Islet of Langerhans (tissue), 1 donor: ENCODE data around the gene ST7L.

Experiments used
- FAIRE-seq: peaks from one replicate; lab custom pipeline; 2011; peaks lifted over from hg19 to GRCh38; lab: Jason Lieb, UNC

ST7L gene

DNA sequence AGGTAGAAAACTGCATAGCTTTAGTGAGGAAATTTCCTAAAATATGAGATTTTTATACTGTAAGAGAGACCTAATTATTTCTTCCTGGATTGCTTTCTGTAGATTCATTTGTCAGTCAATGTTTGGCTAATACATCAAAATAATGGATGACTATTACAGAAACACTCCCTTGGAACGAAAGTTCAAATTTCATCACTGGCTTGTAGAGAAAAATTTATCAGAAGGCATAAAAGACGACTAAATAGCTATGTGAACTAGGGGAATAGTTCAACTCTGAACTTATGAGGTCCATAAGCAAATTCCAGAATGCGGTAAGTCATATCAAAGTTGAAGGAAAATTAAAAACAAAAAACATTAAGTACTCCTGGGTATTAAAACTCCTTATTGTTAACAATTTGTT lies 74.2 kb downstream of the ST7L start:
- peak; percentile 75 for FAIRE-seq

DNA sequence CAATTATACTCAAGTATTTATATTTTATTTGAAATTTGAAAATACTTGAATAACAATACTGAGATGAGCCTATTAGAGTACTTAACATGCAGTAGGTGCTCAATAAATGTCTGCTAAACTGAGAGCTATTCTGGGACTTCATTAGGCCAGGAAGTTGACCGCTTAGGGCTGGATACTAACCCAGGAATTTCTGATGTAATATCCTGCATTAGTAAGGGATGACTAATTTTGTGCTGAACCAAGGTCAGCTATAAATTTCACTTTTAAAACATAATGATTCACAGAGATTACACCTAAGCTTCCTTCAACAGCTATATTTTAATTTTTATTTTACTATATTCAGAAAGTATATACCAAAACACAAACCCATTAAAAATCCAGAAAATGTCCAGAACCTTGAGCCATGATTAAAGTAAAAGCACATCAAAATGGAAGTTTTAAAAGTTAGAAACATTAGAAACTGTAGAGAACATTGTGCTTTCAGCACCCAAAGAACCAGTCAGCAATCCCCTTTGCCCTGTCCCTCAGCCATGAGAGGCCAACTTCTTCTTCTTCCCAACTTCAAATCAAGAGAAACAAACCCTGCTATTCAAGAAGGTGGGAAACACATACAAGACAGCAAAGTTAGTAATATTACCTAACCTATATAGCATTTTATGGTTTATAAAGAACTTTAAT lies 74.8 kb downstream of the ST7L start:
- peak; percentile 86 for FAIRE-seq

DNA sequence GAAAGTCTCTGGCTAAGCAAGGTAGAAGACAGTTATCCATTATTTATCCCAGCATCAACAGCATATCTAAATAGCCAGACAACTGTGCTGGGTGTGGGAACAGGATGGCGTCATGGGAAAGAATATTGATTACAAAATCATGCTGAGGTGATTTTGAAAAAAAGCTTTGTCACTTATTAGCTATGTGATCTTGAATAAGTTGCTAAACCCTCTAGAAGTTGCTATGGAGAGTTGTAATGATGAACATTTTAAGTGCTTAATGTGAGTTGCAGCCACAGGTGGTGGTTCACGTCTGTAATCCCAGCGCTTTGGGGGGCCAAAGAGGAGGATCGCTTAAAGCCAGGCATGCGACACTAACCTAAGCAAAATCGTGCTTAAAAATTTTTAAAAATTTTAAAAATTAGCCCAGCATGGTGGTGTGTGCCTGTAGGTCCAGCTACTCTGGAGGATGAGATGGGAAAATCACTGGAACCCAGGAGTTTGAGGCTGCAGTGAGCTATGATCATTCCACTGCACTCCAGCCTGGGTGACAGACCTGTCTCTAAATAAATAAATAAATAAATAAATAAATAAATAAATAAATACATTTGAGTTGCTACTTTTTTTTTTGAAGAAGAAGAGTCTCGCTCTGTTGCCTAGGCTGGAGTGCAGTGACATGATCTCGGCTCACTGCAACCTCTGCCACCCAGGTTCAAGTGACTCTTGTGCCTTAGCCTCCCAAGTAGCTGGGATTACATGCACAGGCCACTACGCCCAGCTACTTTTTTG lies 76.6 kb downstream of the ST7L start:
- no peak for FAIRE-seq

DNA sequence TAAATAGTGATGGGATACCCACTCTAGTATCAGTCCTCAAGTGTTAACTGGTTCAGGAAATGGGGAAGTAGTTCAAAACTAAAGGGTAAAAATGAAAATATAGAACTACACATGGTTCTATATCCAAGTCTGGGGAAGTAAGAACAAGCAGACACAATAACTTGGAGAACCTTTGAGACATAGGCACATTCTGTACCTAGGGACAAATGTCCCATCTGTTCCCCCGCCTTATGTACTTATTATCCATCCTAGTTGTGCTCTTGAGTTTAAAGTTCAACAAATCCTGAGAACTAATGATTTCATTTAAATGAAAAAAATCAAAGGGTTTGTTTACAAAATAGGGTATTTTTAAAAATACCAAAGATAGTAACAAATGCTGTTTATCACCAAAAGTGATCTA lies 77.6 kb downstream of the ST7L start:
- no peak for FAIRE-seq

DNA sequence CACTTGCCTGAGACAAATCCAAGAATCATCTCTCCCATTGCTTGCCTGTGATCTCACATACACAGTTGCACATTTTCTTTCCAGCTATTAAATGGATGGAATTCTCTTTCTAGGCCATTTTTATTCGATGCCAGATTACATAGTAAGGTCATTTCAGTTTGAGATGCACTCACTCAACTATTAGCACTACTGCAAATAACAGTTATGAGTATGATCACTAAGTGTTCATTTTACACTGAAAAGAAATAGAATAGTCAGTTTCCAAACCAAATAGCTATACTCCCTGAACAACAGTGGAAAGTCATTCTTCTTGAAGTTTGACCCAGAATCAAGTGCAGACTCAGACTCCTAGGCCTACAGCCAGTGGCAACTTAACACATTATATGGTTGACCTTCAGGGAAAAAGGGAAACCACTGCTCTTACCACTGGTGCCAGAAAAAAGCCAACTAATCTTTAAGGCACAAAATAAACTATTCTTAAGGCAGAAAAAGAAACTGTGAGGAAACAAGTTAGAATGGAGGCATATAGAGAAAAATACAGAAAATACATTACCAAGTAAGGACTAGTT lies 78.6 kb downstream of the ST7L start:
- FAIRE-seq = no peak

DNA sequence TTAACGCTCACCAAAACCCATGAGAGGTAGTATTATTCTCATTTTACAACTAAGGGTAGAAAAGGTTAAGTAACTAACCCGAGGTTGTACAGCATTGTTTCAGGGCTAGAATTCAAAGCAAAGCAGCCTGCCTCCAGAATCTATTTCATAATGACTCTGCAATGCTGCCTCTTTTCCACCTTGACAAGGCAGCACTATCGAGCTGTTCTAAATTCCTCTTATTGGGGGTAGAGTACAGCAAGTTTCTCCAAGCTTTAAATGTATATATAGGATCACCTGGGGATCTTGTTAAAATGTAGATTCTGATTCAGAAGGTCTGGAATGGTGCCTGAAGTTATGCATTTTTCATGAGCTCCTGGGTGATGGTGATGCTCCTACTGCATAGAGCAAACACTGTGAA lies 80.1 kb downstream of the ST7L start:
- no peak for FAIRE-seq

DNA sequence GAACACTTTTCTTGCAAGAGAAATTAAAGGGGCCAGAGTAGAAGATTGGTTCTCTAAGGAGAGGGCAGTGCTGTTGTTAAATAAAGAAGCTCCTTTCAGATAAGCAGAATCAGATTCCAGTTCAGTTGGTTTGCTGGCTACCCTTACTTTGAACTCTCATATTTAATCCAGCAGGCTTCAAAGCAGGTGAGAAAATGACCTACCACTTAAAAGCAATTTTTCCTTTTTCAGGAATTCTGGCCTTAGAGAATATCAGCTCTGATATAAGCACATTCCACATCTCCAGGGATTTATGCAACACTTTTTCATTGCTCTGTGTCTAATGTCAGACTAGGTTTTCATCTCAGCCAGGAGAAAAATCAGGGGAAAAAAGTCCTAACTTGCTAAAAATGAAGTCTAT lies 81.5 kb downstream of the ST7L start:
- no peak for FAIRE-seq

DNA sequence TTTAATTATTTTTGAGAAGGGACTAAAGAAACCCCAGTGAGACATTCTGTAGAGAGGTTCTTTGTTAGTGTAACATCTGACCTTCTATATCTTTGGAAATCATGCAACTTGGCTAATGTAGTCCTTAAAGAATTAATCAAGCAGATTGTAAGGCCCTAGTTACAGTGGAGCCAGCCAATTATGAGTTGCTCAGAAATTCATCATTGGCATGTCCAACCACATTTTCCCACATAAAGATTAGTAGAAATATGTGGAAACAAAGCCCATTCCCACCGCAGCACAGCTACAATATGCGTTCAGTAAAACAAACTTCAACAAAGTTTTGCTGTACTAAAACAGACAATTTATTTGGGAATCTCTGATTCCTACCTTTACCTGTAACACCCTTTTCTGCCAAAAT lies 82.4 kb downstream of the ST7L start:
- FAIRE-seq = no peak

DNA sequence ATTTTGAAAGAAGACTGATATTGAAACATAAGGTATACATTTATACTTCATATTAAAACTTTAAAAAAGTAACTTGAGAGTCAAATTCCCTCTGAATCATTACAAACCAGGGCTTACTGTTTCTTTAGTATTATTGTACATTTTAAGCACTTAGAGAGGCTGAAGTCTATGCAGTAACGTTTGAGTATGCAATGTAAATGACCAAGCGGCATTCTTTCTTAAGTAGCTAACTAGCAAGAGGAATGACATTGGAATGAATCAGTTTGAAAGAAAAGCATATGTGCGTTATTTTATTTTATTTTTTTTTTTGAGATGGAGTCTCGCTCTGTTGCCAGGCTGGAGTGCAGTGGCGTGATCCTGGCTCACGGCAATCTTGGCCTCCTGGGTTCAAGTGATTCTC lies 85.9 kb downstream of the ST7L start:
- FAIRE-seq = no peak

DNA sequence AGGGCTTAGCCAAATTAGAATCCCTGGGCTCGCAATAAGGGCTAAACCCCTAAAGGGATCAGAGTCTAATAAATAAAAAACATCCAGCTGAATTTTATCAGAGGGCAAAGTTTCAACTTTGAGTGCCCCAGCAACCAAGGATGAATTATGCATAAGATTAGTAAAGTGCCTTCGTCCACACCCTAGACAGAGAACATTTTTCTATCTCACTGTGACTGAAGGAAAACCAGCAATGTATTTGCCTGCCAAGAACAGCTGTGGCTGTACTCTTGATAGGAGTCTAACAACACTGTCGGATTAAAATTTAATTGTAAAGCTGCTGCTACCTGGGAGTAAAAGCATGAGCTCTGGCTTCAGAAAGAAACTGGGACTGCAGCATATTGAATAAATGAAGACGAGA lies 86.9 kb downstream of the ST7L start:
- no peak for FAIRE-seq

DNA sequence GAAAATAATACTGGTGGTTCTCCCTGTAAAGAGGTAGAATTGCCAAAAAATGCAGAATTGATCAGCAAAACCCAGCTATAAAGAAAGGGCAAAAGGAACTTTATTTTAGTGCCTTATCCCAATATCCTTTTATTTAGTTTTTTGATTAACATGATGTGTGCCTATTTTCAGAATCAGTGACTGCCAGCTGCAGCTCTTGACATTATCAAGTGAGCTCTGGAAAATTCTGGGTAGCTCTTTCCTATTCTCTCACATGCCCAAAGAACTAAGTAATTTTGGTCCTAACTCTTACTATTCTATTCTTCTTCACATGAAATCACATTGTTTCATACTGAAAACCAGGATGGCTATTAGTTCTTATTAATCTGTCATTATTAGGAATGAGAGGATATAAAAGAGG lies 88.1 kb downstream of the ST7L start:
- FAIRE-seq = no peak

DNA sequence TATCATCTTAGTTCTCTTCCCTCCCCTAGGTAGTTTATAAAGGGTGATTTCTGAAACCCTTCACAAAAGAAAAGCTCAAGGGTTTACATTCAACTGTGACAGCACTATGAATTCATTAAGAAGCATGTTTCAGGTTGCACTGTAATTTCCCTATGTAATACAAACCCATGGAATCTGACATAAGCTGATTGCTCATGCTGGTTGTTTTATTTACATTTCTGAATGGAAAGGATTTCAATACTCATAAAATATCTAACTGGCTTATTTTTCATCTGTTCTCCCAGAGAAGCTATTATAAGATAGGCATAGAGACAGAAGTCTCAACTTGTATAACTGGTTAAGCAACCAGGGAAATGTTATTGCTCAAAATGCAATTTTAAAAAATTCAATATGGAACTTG lies 89.6 kb downstream of the ST7L start:
- no peak for FAIRE-seq

DNA sequence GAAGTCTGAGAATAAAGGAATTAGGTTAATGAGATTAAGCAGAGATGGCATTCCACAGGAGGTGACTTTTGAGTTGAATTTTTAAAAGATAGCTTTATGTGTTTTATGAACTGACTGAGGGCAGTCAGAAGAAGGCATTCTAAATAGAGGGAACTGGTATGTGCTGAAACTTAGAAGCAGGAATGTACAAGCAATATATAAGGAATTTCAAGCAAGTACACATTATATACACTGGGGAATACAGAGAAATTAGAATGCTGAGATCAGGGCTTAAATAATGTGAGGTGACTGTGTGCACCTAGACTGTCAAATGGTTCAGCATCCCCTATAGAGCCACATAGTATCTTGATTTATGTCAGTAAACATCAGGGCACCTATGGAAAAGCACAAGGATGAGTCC lies 90.9 kb downstream of the ST7L start:
- no peak for FAIRE-seq

DNA sequence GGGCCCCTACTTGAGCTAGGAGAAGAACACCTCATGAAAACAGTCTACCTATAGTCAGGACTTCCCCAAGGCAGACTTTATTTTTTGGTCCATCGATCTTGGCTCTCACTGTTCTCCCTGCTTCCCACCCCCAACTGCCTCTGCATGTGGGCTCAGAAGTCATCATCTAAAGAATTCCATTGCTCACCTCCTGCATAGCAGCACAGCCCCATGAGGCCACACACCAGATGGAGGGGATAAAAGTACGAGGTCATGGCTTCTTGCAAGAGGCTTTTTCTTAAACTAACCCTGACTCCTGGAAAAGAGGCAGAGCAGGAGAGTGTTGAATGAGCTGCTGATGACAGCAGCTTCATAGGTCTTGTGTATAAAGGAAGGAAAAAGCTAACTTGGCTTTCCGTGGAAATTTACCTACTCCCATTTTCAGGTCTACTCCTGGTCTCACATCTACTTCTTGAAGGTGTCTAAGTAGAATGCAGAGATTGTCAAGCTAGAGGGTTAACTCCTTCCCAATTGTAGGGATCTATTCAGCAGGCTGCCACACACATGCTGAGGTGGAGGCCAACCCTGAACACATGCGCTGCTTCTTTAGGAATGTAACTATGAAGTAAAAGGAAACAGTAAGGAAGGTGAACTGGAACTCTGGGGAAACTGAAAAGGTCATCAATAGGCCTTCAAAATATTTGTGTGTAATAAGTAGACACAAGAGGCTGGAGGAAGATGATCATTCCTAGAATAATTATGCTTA lies 91.5 kb downstream of the ST7L start:
- no peak for FAIRE-seq

DNA sequence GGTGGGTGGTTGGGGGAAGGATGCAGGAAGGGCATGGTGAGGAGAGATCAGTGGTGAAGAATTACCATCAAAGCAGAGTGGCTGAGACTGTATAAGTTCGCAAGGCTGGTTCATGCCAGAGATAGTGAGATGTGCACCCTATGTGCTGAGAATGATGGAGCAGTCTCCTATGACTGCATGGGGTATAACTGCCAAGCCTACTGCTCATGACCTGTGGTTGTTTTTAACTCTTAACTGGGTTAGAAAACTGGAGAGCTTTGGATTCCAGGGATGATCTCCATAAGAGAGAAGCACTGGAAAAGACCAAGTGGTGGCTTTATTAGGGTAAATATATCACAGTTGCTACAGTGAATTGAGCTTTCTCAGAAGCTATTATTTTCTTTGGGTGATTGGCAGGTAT lies 94.0 kb downstream of the ST7L start:
- no peak for FAIRE-seq

DNA sequence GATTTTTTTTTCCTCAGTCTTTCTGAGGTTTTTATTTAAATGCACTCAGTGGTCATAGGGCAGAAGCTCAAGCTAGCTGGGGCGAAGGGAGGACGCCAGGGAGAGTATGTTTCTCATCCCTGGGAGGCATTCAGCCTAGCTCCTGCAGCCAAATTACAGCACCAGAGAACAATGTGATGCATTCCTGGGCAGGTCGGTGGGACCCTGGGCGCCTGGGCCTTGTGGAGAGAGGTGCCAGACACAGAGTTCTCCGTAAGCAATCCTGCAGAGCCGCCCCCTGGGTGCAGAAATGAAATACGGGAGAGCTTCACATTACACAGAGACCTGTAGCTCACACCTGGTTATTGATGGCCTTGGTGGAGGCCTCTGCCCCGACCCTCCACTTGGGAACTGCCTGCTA lies 94.7 kb downstream of the ST7L start:
- FAIRE-seq = no peak

DNA sequence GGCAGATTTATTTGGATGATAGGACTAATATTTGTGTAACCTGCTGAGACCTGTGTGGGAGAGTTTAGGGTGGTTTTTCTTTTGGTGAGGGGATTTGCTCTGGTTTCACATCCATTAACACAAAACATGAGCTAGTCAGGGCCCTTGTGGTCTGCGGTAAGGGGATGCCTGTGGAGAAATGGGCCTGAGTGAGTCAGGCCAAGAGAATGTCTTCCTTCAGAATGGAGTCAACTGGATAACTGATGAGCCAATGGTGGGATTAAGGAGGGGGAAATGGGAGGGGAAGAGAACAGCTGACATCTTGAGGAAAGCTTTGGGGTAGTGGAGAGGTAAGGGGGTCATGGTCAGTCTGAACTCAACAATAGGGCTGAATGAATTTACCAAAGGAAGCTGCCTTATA lies 96.3 kb downstream of the ST7L start:
- FAIRE-seq = no peak

DNA sequence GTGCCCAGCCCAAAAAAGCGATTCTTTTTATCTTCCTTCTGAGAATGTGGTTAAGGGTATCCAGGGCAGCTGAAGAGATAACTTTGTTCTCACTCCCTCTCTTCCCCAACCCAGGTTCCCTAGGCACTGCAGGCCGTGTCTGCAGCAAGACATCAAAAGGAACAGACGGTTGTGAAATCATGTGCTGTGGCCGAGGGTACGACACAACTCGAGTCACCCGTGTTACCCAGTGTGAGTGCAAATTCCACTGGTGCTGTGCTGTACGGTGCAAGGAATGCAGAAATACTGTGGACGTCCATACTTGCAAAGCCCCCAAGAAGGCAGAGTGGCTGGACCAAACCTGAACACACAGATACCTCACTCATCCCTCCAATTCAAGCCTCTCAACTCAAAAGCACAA lies 98.8 kb downstream of the ST7L start:
- FAIRE-seq = no peak

DNA sequence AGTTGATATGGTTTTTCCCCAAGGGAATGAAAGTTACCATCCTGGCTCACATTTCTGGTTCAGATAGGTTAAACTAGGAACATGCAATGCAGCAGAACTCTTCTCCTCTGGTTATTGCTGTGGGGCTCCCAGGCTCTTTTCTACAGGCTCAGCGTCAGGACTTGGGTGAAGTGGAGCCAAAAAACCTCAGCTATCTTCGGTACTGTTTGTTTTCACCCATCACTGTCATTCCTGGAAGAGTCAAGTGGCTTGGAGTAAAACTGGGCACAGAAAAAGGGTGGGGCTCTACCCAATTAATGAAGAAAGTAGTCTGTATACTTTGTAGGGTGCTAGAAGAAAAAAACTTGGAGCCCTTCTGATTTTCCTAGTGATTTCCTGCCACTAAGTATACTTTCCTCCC lies 100.8 kb downstream of the ST7L start:
- FAIRE-seq = no peak

DNA sequence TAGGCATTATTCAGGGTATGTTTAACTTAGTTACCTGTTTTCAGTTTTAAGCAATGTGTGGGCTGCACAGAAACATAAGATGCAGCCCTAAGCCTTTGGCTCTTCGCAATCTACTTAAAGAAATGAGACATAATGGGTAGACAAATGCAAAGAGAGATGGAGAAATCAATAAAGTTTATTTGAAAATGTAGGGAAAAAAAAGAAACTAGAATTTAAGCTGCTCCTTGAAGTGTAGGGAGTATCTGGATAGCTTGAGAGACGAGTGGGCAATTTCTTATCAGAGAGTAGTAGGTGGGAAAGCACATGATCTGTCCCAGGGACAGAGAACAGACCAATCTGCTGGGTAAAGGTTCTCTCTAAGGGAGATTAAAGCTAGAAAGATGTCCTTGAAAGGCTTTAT lies 101.3 kb downstream of the ST7L start:
- FAIRE-seq = no peak

DNA sequence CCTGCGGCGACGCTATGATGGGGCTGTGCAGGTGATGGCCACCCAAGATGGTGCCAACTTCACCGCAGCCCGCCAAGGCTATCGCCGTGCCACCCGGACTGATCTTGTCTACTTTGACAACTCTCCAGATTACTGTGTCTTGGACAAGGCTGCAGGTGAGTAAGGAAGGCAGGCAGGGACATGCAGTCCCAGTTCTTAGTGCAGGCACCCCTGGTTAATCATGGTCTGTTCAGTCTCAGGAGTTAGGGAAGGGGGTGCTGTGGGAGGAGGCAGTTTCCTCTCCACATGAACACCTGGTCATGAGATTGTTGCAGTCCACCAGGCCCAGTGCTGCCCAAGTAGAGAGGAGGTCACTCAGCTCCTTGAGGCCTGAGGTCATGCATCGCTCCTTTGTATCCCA lies 101.7 kb downstream of the ST7L start:
- FAIRE-seq = no peak

DNA sequence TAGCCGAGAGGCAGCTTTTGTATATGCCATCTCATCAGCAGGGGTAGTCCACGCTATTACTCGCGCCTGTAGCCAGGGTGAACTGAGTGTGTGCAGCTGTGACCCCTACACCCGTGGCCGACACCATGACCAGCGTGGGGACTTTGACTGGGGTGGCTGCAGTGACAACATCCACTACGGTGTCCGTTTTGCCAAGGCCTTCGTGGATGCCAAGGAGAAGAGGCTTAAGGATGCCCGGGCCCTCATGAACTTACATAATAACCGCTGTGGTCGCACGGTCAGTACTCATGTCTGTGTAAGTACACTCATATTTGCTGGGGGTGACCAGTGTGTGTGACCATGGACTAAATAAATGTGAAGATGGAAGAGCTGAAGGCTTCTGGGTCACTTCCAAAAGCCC lies 102.8 kb downstream of the ST7L start:
- FAIRE-seq = no peak

DNA sequence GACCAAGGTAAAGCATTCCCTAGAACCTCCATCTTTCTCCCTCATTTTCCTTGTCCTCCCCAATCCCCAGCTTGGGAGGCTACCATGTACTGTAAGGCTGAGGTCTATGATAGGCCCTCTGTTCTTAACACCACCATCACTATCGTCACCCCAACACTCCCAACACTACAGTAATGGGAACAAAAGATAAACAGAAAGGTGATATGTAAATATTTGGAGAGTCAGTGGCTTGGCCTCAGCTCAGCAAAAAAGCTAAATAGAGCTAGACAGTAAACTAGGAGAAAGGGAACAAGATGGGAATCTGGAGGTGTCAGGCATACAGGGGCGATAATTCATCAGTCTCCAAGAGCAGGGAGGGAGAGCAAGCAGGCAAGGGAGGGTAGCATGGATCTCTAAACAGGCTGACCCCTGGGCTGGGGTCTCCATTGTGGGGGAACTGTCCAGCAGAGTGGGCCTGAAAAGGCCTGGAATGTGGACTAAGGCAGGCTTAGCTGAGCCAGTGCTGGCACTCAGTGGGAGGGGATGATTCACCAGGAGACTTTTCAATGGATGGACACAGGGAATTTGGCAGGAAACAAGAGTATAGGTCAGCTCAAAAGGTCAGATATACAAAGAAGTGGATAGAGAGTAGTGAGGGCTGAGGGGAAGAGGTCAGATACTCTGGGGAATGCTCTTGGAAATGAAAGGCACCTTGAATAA lies 103.5 kb downstream of the ST7L start:
- FAIRE-seq = no peak
